Urinary bladder (tissue), 4 donors: ENCODE results near the gene MSMB. TPM values are rescaled to one million over a fixed set of nuclear protein-coding genes. Genes with fewer than 3 reads are reported as not detected.
"Not testable (repeated sequence)": the region's sequence is repeated elsewhere in the genome, so short reads cannot be mapped to it uniquely, and the experiment has no call there.

Experiments used
- DNase-seq: peaks from one replicate; pipeline ENCODE4 v3.0.0-alpha.2; 2015; ENCODE audit errors: extremely low spot score
- H3K27ac ChIP-seq: one replicate; pipeline ENCODE4 v1.5.1; 2013; ENCODE audit warnings: low read depth, mild to moderate bottlenecking, moderate library complexity
- H3K36me3 ChIP-seq: one replicate; pipeline ENCODE4 v1.6.1; 2013; ENCODE audit warnings: mild to moderate bottlenecking, moderate library complexity; ENCODE audit not compliant: insufficient read depth
- H3K4me1 ChIP-seq: one replicate; pipeline ENCODE4 v1.6.1; 2013; ENCODE audit warnings: mild to moderate bottlenecking, moderate library complexity; ENCODE audit not compliant: insufficient read depth
- H3K4me3 ChIP-seq: one replicate; pipeline ENCODE4 v1.5.1; 2013; ENCODE audit warnings: low read depth, low read length
- WGBS: extraction: QIAGEN DNeasy Blood & Tissue Kit; methylation state at CpG from one replicate; pipeline ENCODE4 v1.1.7; 2013; 5-methylcytosine and 5-hydroxymethylcytosine counted together
- polyA plus RNA-seq: library from polyadenylated mRNA; stranded (reverse); fragments of 200-250 nt; gene quantifications from one replicate; pipeline ENCODE4 v1.2.3, GENCODE V29; 2013
- total RNA-seq: library from RNA; depleted of rRNA; stranded (reverse); fragments of >200 nt; gene quantifications from one replicate; pipeline ENCODE4 v1.2.3, GENCODE V29; 2014
- donor health status: healthy with polysubstance abuse.
- donor health status: healthy.

MSMB gene
- total RNA-seq, result not detected
- polyA plus RNA-seq, result 1.1 TPM

GRCh38 chr10:46046261-46046660 is at the start of gene MSMB:
MSMB (minus strand) TSS chr10:46046269; CDS start chr10:46046237, 32 bp downstream.
- no peak within 1 kb of the TSS for H3K27ac ChIP-seq
- H3K4me3 ChIP-seq, result no peak within 1 kb of the TSS
- H3K36me3 ChIP-seq, result no peaks in the 10 kb centered on the region
- no peak for DNase-seq
- H3K4me1 ChIP-seq, result no peaks in the 10 kb centered on the region
- WGBS, result 82% methylated on average over 7 of the region's 7 CpGs

- DNase-seq, result no peak
- Histone ChIP-seq H3K4me3 (no peak overlapping the region), H3K27ac (no peak overlapping the region), H3K36me3 (no peaks in the 10 kb centered on the region), H3K4me1 (no peaks in the 10 kb centered on the region)
- 70% methylated on average over 15 of the region's 15 CpGs for WGBS
These were observed 49.1 kb upstream of the MSMB start for GRCh38 chr10:46094931-46095750.

- DNase-seq, result no peak
- WGBS, result 88% methylated on average over 6 of the region's 6 CpGs
- H3K4me3 ChIP-seq, result no peak overlapping the region
- H3K4me1 ChIP-seq, result no peaks in the 10 kb centered on the region
- H3K36me3 ChIP-seq, result no peaks in the 10 kb centered on the region
- no peak overlapping the region for H3K27ac ChIP-seq
These were observed 48.1 kb upstream of the MSMB start for GRCh38 chr10:46094197-46094500.

DNA sequence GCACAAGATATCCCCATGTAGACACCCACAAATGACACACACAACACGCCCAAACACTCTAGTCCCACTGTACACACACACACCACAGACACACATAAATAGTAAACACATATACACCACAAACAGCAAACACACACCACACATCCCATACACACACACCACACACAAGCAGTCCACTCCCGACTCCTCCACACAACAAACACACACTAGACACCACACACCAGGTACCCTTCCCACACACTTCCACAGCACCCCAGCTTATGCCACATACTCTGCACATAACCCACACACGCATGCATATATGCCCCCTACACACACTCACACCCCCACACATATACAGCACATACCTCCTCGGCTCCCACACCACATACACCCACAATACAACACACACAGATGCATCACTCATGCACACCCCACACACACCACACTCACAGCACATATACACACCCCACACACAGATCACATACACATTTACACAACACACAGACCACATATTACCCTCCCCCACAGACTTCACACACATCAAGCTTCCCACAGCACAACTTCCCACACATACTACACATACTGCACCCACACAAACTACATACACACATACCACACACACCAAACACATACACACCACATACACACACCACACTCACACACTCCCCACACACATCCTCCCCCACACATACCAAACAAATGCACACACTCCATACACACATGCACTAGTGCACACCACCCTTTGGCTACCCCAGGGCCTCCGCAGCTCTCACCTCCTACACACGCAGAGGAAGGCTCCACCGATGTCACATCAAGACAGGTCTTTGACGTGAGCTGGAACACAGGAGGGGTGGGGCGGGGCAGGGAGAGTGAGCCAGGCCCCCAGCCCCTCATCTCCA is 47.5 kb upstream of the MSMB start:
- not testable (repeated sequence) for H3K27ac ChIP-seq, H3K36me3 ChIP-seq, DNase-seq, H3K4me3 ChIP-seq, H3K4me1 ChIP-seq
- 80% methylated on average over 9 of the region's 9 CpGs for WGBS

- Histone ChIP-seq H3K27ac (no peak overlapping the region), H3K4me3 (no peak overlapping the region), H3K4me1 (no peaks in the 10 kb centered on the region), H3K36me3 (no peaks in the 10 kb centered on the region)
- no peak for DNase-seq
- WGBS, result 41% methylated on average over 5 of the region's 5 CpGs
These were observed 46.5 kb upstream of the MSMB start for GRCh38 chr10:46092524-46093081.

GRCh38 chr10:46091828-46092523 is 45.9 kb upstream of the MSMB start:
- DNase-seq, result no peak
- Histone ChIP-seq H3K4me1 (no peaks in the 10 kb centered on the region), H3K4me3 (no peak overlapping the region), H3K27ac (no peak overlapping the region), H3K36me3 (no peaks in the 10 kb centered on the region)
- WGBS, result 62% methylated on average over 12 of the region's 12 CpGs

- WGBS, result 79% methylated on average over 9 of the region's 9 CpGs
- no peaks in the 10 kb centered on the region for H3K4me1 ChIP-seq
- no peak for DNase-seq
- no peaks in the 10 kb centered on the region for H3K36me3 ChIP-seq
- no peak overlapping the region for H3K4me3 ChIP-seq
- H3K27ac ChIP-seq, result no peak overlapping the region
These were observed 45.2 kb upstream of the MSMB start for GRCh38 chr10:46091080-46091827.

DNA sequence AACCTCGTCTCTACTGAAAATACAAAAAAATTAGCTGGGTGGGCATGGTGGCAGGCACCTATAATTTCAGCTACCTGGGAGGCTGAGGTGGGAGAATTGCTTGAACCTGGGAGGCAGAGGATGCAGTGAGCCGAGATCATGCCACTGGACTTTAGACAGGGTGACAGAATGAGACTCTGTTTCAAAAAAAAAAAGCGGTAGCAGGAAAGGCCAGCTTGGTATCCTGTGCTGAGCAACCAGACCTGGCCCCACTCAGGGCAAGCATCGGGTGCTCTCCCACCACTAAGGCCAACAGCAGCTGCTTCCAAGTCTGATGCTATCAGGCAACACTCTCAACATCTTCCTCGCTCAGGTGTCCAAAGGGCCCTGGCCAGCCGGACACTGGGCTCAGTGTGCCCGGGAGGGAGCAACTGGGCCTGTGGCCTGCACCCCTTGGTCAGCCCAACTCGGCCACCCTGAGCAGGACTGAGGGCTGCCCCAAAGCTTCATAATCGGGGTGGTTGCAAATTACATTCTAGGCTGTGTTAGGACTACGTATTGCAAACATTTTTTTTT is 44.3 kb upstream of the MSMB start:
- Histone ChIP-seq H3K4me3 (no peak overlapping the region), H3K27ac (no peak overlapping the region), H3K4me1 (no peaks in the 10 kb centered on the region), H3K36me3 (no peaks in the 10 kb centered on the region)
- DNase-seq, result no peak
- 79% methylated on average over 10 of the region's 10 CpGs for WGBS

GRCh38 chr10:46087381-46087780 is 41.3 kb upstream of the MSMB start:
- H3K27ac ChIP-seq, DNase-seq, H3K4me3 ChIP-seq, H3K36me3 ChIP-seq, H3K4me1 ChIP-seq: not testable (repeated sequence)
- WGBS, result 93% methylated on average over 11 of the region's 11 CpGs

DNA sequence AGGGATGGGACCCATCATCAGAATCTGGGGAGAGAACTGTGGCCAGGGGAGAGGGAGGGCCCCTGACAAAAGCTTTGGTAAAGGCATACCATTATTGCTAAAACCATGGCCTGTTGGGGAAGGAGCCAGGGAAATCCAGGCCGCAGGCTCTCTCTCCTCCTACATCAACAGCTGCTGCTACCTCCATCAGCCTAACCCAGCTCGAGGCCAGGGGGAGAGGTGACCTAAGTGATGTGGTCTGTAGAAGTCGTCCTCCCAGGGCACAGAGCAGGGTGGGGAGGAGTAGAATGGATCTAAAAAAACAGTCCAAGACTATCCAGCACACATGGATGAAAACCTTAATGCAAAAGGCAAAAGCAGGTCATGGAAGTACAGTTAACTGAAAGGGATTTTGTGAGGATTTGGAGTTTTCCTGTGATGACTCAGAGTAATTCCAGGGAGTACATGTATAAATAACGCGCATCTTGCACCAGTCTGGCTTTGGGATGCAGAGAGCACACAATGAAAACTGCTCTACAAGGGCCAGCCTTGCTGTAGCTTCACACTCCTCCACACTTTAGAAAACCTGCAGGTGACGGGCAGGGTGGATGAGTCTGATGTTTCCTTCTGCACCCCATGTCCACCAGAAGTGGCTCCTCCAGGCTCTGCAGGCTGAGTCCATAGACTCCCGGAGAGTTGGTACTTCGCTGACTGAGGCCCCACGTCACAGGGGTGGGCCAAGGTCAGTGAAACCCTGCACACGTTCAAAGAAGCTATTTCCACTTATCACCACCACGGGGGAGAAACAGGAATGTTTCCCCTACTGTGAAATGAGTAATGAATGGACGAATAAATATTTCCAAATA is 38.5 kb upstream of the MSMB start:
- Histone ChIP-seq H3K36me3 (no peaks in the 10 kb centered on the region), H3K27ac (no peak overlapping the region), H3K4me3 (no peak overlapping the region), H3K4me1 (no peaks in the 10 kb centered on the region)
- DNase-seq, result no peak
- 59% methylated on average over 12 of the region's 12 CpGs for WGBS

DNA sequence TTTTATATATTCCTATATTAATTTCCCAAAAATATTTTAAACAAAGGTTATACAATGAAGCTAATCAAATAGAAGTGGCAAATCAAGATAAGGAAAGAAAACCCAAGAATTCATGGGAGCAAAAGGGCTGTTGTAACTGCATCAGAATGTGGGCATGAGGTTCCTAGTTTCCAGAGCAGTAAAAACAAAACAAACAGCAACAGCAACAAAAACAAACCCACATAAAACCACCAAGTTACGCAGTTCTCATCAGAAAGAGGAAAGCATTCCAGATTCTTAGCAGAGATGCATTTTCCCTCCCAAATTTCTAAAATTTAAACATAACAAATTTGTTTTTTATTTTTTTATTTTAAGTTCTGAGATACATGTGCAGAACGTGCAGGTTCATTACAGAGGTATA is 34.8 kb upstream of the MSMB start:
- Histone ChIP-seq H3K4me1 (no peaks in the 10 kb centered on the region), H3K36me3 (no peaks in the 10 kb centered on the region), H3K4me3 (no peak overlapping the region), H3K27ac (no peak overlapping the region)
- no peak for DNase-seq
- WGBS, result 75% methylated on average over 2 of the region's 2 CpGs
